Measurements from ENCODE around the gene GLRX2.

Gene GLRX2

DNA sequence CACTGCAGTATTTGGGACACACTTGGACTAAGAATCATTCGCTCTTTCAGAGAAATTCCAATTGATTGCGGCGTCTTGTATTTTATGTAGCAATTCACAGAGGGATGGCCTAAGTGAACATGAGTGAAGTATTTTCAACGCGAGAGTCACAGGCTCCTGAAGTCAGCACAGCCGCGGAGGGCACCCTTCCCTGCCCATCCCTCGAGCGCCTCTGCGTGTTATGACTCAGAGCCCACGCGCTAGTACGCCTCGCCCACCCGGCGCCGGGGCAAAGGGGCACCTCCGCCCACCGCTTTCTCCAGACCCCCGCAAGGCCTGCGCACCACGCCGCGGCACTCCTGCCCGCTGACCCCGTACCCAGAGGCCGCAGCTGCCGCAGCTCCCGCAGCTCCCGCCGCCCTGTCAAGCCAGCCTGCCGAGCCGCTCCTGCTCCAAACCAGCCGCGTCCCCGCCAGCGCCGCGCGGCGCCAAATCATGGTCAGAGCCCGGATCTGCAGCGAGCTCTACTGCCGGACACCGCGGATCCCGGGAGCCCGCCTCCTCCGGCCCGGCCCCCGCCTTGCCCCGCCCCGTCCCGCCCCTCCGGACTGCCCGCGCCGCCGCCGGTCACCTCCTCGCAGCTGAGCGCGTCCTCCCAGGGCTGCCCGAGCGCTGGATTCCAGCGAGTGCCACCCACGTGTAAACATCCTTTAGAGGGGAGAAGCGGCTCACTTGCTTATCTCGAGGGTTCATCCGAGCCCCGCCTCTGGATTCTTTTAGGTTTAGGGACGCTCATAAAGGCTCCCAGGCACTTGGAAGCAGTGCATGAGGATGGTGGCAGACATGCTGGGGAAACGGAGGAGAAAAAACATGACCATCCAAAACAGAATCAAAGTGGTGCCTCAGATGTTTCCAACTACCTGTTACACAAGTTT, at the start of gene GLRX2:
GLRX2 (minus strand) TSS at position 508 of the 914 bp plus-strand sequence; CDS start at position 476, 32 bp downstream.
- TF ChIP-seq EP300 (IDR thresholded peaks at IDR 0.05; ENCODE audit: borderline replicate concordance) (no peak), CREB1 (IDR thresholded peaks at IDR 0.05; ENCODE audit: low read depth) (no peak), EGR1 (IDR thresholded peaks at IDR 0.05) (peak; percentile 47), TAF1 (IDR thresholded peaks at IDR 0.05; ENCODE audit: low read depth) (peak; percentile 88), NFIC (IDR thresholded peaks at IDR 0.05) (no peak), FOXM1 (IDR thresholded peaks at IDR 0.05; ENCODE audit: borderline replicate concordance, low read depth) (no peak), ZBTB7A (IDR thresholded peaks at IDR 0.05; ENCODE audit: low read depth) (peak; percentile 61; the same call in 1 of the 2 replicates), RAD21 (IDR thresholded peaks at IDR 0.05; ENCODE audit: low read depth) (peak; percentile 40), TEAD4 (IDR thresholded peaks at IDR 0.05) (peak; percentile 65)
- TF ChIP-seq, protein P1, sequence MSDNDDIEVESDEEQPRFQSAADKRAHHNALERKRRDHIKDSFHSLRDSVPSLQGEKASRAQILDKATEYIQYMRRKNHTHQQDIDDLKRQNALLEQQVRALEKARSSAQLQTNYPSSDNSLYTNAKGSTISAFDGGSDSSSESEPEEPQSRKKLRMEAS (IDR thresholded peaks at IDR 0.05): peak; percentile 80

- no peak for TF ChIP-seq TEAD4 (IDR thresholded peaks at IDR 0.05)
- TF ChIP-seq RAD21 (IDR thresholded peaks at IDR 0.05; ENCODE audit: low read depth): no peak
These were observed 39.8 kb upstream of the GLRX2 start for GRCh38 chr1:193144999-193145398.

- TF ChIP-seq NFIC (IDR thresholded peaks at IDR 0.05) (no peak), CEBPB (IDR thresholded peaks at IDR 0.05) (no peak), TAF1 (IDR thresholded peaks at IDR 0.05; ENCODE audit: low read depth) (no peak), TCF12 (IDR thresholded peaks at IDR 0.05; ENCODE audit: low read depth) (no peak), YY1 (IDR thresholded peaks at IDR 0.05; ENCODE audit: low read depth) (no peak)
- TF ChIP-seq, protein P1 (IDR thresholded peaks at IDR 0.05): no peak
These were observed 39.2 kb upstream of the GLRX2 start for GRCh38 chr1:193144361-193144938.

DNA sequence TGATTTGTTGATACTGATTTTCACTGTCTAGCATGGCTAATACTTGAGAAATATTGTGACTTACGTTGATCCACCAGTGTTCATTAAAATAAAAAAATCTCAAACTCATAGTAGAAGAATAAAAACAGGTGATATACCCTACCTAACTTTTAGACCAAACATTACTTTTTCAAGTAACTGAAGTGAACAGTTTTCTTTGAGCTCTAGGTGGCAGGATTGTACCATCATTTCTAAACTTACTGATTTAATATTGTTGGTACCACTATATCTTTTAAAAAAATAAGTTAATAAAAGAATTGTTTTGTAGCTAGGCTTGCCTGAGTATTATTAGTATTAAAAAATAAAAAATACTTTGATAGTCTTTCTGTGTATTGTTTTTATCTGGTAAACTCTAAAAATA, 38.1 kb upstream of the GLRX2 start:
- TF ChIP-seq FOXM1 (IDR thresholded peaks at IDR 0.05; ENCODE audit: borderline replicate concordance, low read depth): no peak
- peak; percentile 25; the same call in 1 of the 2 replicates for TF ChIP-seq RAD21 (IDR thresholded peaks at IDR 0.05; ENCODE audit: low read depth)

GRCh38 chr1:193142409-193142808, 37.2 kb upstream of the GLRX2 start:
- TF ChIP-seq YY1 (IDR thresholded peaks at IDR 0.05; ENCODE audit: low read depth): no peak

- no peak for TF ChIP-seq EP300 (IDR thresholded peaks at IDR 0.05; ENCODE audit: borderline replicate concordance)
- TF ChIP-seq, protein P1 (IDR thresholded peaks at IDR 0.05): no peak
- TF ChIP-seq TEAD4 (IDR thresholded peaks at IDR 0.05): no peak
- TF ChIP-seq TCF12 (IDR thresholded peaks at IDR 0.05; ENCODE audit: low read depth): no peak
These were observed 36.6 kb upstream of the GLRX2 start for GRCh38 chr1:193141804-193142203.

GRCh38 chr1:193140254-193140653, 35.0 kb upstream of the GLRX2 start:
- TF ChIP-seq, protein P1 (IDR thresholded peaks at IDR 0.05): no peak
- TF ChIP-seq RAD21 (IDR thresholded peaks at IDR 0.05; ENCODE audit: low read depth) (no peak), ZBTB7A (IDR thresholded peaks at IDR 0.05; ENCODE audit: low read depth) (no peak), TAF1 (IDR thresholded peaks at IDR 0.05; ENCODE audit: low read depth) (no peak), CEBPB (IDR thresholded peaks at IDR 0.05) (no peak), TCF12 (IDR thresholded peaks at IDR 0.05; ENCODE audit: low read depth) (no peak), TEAD4 (IDR thresholded peaks at IDR 0.05) (no peak), USF1 (IDR thresholded peaks at IDR 0.05) (no peak), NFIC (IDR thresholded peaks at IDR 0.05) (no peak), YY1 (IDR thresholded peaks at IDR 0.05; ENCODE audit: low read depth) (no peak), FOXM1 (IDR thresholded peaks at IDR 0.05; ENCODE audit: borderline replicate concordance, low read depth) (no peak), EGR1 (IDR thresholded peaks at IDR 0.05) (no peak), EP300 (IDR thresholded peaks at IDR 0.05; ENCODE audit: borderline replicate concordance) (no peak), CREB1 (IDR thresholded peaks at IDR 0.05; ENCODE audit: low read depth) (no peak)
- TF ChIP-seq, protein P2, sequence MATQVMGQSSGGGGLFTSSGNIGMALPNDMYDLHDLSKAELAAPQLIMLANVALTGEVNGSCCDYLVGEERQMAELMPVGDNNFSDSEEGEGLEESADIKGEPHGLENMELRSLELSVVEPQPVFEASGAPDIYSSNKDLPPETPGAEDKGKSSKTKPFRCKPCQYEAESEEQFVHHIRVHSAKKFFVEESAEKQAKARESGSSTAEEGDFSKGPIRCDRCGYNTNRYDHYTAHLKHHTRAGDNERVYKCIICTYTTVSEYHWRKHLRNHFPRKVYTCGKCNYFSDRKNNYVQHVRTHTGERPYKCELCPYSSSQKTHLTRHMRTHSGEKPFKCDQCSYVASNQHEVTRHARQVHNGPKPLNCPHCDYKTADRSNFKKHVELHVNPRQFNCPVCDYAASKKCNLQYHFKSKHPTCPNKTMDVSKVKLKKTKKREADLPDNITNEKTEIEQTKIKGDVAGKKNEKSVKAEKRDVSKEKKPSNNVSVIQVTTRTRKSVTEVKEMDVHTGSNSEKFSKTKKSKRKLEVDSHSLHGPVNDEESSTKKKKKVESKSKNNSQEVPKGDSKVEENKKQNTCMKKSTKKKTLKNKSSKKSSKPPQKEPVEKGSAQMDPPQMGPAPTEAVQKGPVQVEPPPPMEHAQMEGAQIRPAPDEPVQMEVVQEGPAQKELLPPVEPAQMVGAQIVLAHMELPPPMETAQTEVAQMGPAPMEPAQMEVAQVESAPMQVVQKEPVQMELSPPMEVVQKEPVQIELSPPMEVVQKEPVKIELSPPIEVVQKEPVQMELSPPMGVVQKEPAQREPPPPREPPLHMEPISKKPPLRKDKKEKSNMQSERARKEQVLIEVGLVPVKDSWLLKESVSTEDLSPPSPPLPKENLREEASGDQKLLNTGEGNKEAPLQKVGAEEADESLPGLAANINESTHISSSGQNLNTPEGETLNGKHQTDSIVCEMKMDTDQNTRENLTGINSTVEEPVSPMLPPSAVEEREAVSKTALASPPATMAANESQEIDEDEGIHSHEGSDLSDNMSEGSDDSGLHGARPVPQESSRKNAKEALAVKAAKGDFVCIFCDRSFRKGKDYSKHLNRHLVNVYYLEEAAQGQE (IDR thresholded peaks at IDR 0.05; ENCODE audit: low read depth): no peak

Data from Ishikawa (cell line).